Measurements from ENCODE around the gene NTN5. TPM values are rescaled to one million over a fixed set of nuclear protein-coding genes. Genes with fewer than 3 reads are reported as not detected.

Gene NTN5
- total and polyA plus RNA-seq, 9 of the 15 experiments (the other 6 are each of a cell fraction or from before 2014, with no cell fraction given), result not detected

GRCh38 chr19:48633148-48634035, 39.4 kb downstream of the NTN5 start (continued):
- TF ChIP-seq, protein P1, sequence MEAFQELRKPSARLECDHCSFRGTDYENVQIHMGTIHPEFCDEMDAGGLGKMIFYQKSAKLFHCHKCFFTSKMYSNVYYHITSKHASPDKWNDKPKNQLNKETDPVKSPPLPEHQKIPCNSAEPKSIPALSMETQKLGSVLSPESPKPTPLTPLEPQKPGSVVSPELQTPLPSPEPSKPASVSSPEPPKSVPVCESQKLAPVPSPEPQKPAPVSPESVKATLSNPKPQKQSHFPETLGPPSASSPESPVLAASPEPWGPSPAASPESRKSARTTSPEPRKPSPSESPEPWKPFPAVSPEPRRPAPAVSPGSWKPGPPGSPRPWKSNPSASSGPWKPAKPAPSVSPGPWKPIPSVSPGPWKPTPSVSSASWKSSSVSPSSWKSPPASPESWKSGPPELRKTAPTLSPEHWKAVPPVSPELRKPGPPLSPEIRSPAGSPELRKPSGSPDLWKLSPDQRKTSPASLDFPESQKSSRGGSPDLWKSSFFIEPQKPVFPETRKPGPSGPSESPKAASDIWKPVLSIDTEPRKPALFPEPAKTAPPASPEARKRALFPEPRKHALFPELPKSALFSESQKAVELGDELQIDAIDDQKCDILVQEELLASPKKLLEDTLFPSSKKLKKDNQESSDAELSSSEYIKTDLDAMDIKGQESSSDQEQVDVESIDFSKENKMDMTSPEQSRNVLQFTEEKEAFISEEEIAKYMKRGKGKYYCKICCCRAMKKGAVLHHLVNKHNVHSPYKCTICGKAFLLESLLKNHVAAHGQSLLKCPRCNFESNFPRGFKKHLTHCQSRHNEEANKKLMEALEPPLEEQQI (IDR thresholded peaks at IDR 0.05), result no peak
- TF ChIP-seq, protein P2, sequence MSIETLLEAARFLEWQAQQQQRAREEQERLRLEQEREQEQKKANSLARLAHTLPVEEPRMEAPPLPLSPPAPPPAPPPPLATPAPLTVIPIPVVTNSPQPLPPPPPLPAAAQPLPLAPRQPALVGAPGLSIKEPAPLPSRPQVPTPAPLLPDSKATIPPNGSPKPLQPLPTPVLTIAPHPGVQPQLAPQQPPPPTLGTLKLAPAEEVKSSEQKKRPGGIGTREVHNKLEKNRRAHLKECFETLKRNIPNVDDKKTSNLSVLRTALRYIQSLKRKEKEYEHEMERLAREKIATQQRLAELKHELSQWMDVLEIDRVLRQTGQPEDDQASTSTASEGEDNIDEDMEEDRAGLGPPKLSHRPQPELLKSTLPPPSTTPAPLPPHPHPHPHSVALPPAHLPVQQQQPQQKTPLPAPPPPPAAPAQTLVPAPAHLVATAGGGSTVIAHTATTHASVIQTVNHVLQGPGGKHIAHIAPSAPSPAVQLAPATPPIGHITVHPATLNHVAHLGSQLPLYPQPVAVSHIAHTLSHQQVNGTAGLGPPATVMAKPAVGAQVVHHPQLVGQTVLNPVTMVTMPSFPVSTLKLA (conservative IDR thresholded peaks at IDR 0.05), result peak; percentile 61 to 80
- TF ChIP-seq MAFG (tag; conservative IDR thresholded peaks at IDR 0.05), result no peak
- TF ChIP-seq TAF9B (IDR thresholded peaks at IDR 0.05; ENCODE audit: partially characterized antibody), result no peak
- TF ChIP-seq HOMEZ (CRISPR knock-in tag; IDR thresholded peaks at IDR 0.05), result no peak
- TF ChIP-seq KLF10 (CRISPR knock-in tag; IDR thresholded peaks at IDR 0.05), result no peak
- TF ChIP-seq ATF7 (IDR thresholded peaks at IDR 0.05), result 0 out of 2 replicates have a peak, but pooled peaks have one; percentile 5
- no peak for TF ChIP-seq EWSR1 (IDR thresholded peaks at IDR 0.05; ENCODE audit: borderline replicate concordance, low read depth, partially characterized antibody)
- TF ChIP-seq, protein P3, sequence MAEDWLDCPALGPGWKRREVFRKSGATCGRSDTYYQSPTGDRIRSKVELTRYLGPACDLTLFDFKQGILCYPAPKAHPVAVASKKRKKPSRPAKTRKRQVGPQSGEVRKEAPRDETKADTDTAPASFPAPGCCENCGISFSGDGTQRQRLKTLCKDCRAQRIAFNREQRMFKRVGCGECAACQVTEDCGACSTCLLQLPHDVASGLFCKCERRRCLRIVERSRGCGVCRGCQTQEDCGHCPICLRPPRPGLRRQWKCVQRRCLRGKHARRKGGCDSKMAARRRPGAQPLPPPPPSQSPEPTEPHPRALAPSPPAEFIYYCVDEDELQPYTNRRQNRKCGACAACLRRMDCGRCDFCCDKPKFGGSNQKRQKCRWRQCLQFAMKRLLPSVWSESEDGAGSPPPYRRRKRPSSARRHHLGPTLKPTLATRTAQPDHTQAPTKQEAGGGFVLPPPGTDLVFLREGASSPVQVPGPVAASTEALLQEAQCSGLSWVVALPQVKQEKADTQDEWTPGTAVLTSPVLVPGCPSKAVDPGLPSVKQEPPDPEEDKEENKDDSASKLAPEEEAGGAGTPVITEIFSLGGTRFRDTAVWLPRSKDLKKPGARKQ (CRISPR knock-in tag; IDR thresholded peaks at IDR 0.05), result no peak
- TF ChIP-seq RBM34 (IDR thresholded peaks at IDR 0.05; ENCODE audit: borderline replicate concordance, insufficient read depth, low read length), result no peak
- peak; percentile 77 for TF ChIP-seq CBFA2T3 (IDR thresholded peaks at IDR 0.05)
- no peak for TF ChIP-seq ZNF77 (CRISPR knock-in tag; IDR thresholded peaks at IDR 0.05)
- TF ChIP-seq SMAD2 (IDR thresholded peaks at IDR 0.05; ENCODE audit: low read depth, low read length), result no peak
- TF ChIP-seq POLR2H (tag; IDR thresholded peaks at IDR 0.05; ENCODE audit: low read depth), result no peak
- TF ChIP-seq NFE2 (IDR thresholded peaks at IDR 0.05; ENCODE audit: low read depth), result no peak
- TF ChIP-seq NR3C1 (CRISPR knock-in tag; IDR thresholded peaks at IDR 0.05), result no peak
- 0 out of 2 replicates have a peak, but pooled peaks have one; percentile 53 for TF ChIP-seq MAX (CRISPR knock-in tag; IDR thresholded peaks at IDR 0.05)
- TF ChIP-seq, protein P4, sequence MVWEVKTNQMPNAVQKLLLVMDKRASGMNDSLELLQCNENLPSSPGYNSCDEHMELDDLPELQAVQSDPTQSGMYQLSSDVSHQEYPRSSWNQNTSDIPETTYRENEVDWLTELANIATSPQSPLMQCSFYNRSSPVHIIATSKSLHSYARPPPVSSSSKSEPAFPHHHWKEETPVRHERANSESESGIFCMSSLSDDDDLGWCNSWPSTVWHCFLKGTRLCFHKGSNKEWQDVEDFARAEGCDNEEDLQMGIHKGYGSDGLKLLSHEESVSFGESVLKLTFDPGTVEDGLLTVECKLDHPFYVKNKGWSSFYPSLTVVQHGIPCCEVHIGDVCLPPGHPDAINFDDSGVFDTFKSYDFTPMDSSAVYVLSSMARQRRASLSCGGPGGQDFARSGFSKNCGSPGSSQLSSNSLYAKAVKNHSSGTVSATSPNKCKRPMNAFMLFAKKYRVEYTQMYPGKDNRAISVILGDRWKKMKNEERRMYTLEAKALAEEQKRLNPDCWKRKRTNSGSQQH (CRISPR knock-in tag; IDR thresholded peaks at IDR 0.05), result no peak
